CD4-positive, alpha-beta T cell (primary cell): ENCODE measurements around the gene RFNG. TPM values are rescaled to one million over a fixed set of nuclear protein-coding genes. Genes with fewer than 3 reads are reported as not detected.

Experiments used
- ATAC-seq: fragments of 200-7000 bp; cut with Tn5 transposase; one replicate; pipeline ENCODE4 v1.10.0; 2022; ENCODE audit warnings: mild to moderate bottlenecking; ENCODE audit not compliant: poor library complexity
- CTCF ChIA-PET: fragments of 350-600 bp; sonication (Branson Sonifier 250); formaldehyde crosslinking; loops from one replicate; lab custom pipeline; 2021; ENCODE audit warnings: antibody characterized with exemption, inconsistent platforms; lab: Charles Lee
- POLR2A ChIA-PET: fragments of 350-600 bp; sonication (Branson Sonifier 250); formaldehyde crosslinking; loops from one replicate; lab custom pipeline; 2021; ENCODE audit warnings: antibody characterized with exemption, inconsistent platforms; lab: Charles Lee
- DNase-seq, 14 experiments: peaks; one replicate each; pipeline ENCODE4 v3.0.0-alpha.2; 2013 to 2020; ENCODE audit warnings: mixed read lengths in 2 of 14
- H3K27ac ChIP-seq, 2 donors: one replicate each; pipeline versions ENCODE4 v1.5.1 to v1.7.0; 2013; ENCODE audit warnings: low read length in 2 of 2, low read depth in 1 of 2, mild to moderate bottlenecking in 1 of 2
- H3K27me3 ChIP-seq, 2 experiments: 1 replicate in 1 of 2; 2 replicates in 1 of 2; pipeline versions ENCODE4 v1.6.1 to v1.7.0; 2013; ENCODE audit warnings: low read length in 2 of 2, control low read depth in 1 of 2, mild to moderate bottlenecking in 1 of 2, moderate library complexity in 1 of 2; ENCODE audit not compliant: insufficient read depth in 2 of 2, control insufficient read depth in 1 of 2
- H3K36me3 ChIP-seq: one replicate; pipeline ENCODE4 v1.6.1; 2013; ENCODE audit warnings: low read length, control low read depth; ENCODE audit not compliant: insufficient read depth
- H3K4me1 ChIP-seq: one replicate; pipeline ENCODE4 v1.6.1; 2013; ENCODE audit warnings: low read length, control low read depth; ENCODE audit not compliant: insufficient read depth
- H3K4me3 ChIP-seq: one replicate; pipeline ENCODE4 v1.5.1; 2013; ENCODE audit warnings: mild to moderate bottlenecking, low read length, moderate library complexity
- H3K9me3 ChIP-seq, 2 experiments: 1 replicate in 1 of 2; 2 replicates in 1 of 2; pipeline versions ENCODE4 v1.6.1 to v1.7.0; 2013; ENCODE audit warnings: low read length in 2 of 2, mild to moderate bottlenecking in 2 of 2, control low read depth in 1 of 2, moderate library complexity in 1 of 2; ENCODE audit not compliant: control insufficient read depth in 1 of 2, insufficient read depth in 1 of 2
- H3K27ac Mint-ChIP-seq: one replicate; pipeline ENCODE4 v1.8.0; 2020; ENCODE audit warnings: mixed read lengths
- H3K27me3 Mint-ChIP-seq: one replicate; pipeline ENCODE4 v1.8.0; 2021; ENCODE audit warnings: mixed read lengths
- H3K36me3 Mint-ChIP-seq: one replicate; pipeline ENCODE4 v1.8.0; 2021; ENCODE audit warnings: low read depth, mixed read lengths
- H3K4me1 Mint-ChIP-seq: one replicate; pipeline ENCODE4 v1.8.0; 2021; ENCODE audit warnings: low read depth, mixed read lengths
- H3K4me3 Mint-ChIP-seq: one replicate; pipeline ENCODE4 v1.8.0; 2020; ENCODE audit warnings: mild to moderate bottlenecking, mixed read lengths
- H3K9me3 Mint-ChIP-seq: one replicate; pipeline ENCODE4 v1.8.0; 2020; ENCODE audit warnings: mixed read lengths
- CTCF ChIP-seq: fragments of 200-600 bp; IDR thresholded peaks from one replicate; pipeline ENCODE4 v1.8.0; 2022; ENCODE audit warnings: antibody characterized with exemption, mild to moderate bottlenecking
- intact Hi-C, 2 experiments: fragments of 100-400 bp; cut with DNase I in 1 of 2; cut with micrococcal nuclease in 1 of 2; formaldehyde crosslinking; loops; one replicate each; pipeline versions ENCODE4 v1.15.1 to v1.9.0; 2023 to 2025; cut with DNase I, micrococcal nuclease
- total RNA-seq, 174 experiments: library from RNA in 2 of 174; stranded (reverse) in 2 of 174; gene quantifications; one replicate each; pipeline ENCODE4 v1.2.3 and lab custom pipeline; 2021 to 2026

The RFNG gene
- total RNA-seq, 2 experiments from 2014 or later = 28.1 to 31.2 TPM

DNA sequence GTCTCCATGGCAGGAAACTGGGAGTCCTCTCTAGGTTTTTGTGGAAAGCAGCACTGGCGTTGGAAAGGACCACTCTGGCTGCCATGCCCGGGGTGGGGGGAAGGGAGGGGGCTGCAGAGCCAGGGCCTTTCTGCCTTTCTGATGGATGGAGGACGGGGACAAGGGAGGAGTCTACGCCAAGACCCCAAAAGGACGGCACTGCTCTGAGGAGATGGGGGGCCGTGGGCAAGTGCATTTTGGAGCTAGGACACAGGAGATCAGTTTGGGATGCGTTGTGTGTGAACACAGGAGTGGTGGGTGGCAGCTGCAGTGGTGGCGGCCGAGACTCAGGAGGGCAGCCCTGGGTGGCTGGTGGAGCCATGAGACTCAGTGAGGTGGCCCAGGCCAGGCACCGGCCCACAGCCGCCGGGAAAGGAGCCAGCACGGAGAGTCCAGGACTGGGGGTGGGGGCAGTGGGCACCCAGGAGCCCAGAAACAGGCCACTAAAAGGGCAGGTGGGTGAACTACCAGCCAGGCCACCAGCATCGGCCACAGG is 31.0 kb downstream of the RFNG start:
- peaks cover 21% of the 10 kb centered on the region for H3K4me1 Mint-ChIP-seq
- H3K27ac ChIP-seq = no peak overlapping the region
- no peak for ATAC-seq
- POLR2A ChIA-PET = interaction anchor here (1.1 to 5.0 kb wide), 4 partner anchors 10 to 78 kb away, joined by 3 to 51 read pairs (median 6); partner anchors contain the start of genes ASPSCR1 and NOTUM
- H3K9me3 Mint-ChIP-seq = no peaks in the 10 kb centered on the region
- H3K27ac Mint-ChIP-seq = no peak overlapping the region
- TF ChIP-seq CTCF = no peak
- intact Hi-C loops = loop anchor here (1.0 to 5.0 kb wide), 2 partner anchors 61 to 148 kb away; partner anchors contain the start of gene ARHGDIA (in 2 of the 2)
- H3K27me3 ChIP-seq = no peaks in the 10 kb centered on the region
- no peaks in the 10 kb centered on the region for H3K9me3 ChIP-seq
- H3K27me3 Mint-ChIP-seq = no peaks in the 10 kb centered on the region
- peaks cover 5% of the 10 kb centered on the region for H3K36me3 Mint-ChIP-seq
- CTCF ChIA-PET = interaction anchor here (1.0 to 6.2 kb wide), 6 partner anchors 10 to 93 kb away, joined by 3 to 174 read pairs (median 7); partner anchors contain the start of genes MAFG, NOTUM and RAC3
- DNase-seq = peak in 1 of 14 experiments; percentile 50
- no peak overlapping the region for H3K4me3 Mint-ChIP-seq
- H3K4me1 ChIP-seq = peaks cover 47% of the 10 kb centered on the region
- peaks cover 11% of the 10 kb centered on the region for H3K36me3 ChIP-seq
- H3K4me3 ChIP-seq = no peak overlapping the region

- no peaks in the 10 kb centered on the region for H3K27me3 ChIP-seq
- no peaks in the 10 kb centered on the region for H3K27me3 Mint-ChIP-seq
- ATAC-seq (no peak), DNase-seq (peak; percentile 41 to 79 (median 52))
- no peak overlapping the region for H3K4me3 ChIP-seq
- peaks cover 44% of the 10 kb centered on the region for H3K4me1 ChIP-seq
- ChIA-PET CTCF (interaction anchor here (0.6 to 6.2 kb wide), 8 partner anchors 10 to 65 kb away, joined by 3 to 174 read pairs (median 3); partner anchors contain the start of genes NOTUM and RAC3), POLR2A (interaction anchor here (1.2 to 5.0 kb wide), 2 partner anchors 60 to 79 kb away, joined by 3 to 51 read pairs; partner anchors contain the start of gene NOTUM)
- H3K36me3 ChIP-seq = peaks cover 11% of the 10 kb centered on the region
- H3K36me3 Mint-ChIP-seq = peaks cover 5% of the 10 kb centered on the region
- H3K27ac ChIP-seq = no peak overlapping the region
- H3K9me3 ChIP-seq = no peaks in the 10 kb centered on the region
- H3K27ac Mint-ChIP-seq = no peak overlapping the region
- H3K4me1 Mint-ChIP-seq = peaks cover 21% of the 10 kb centered on the region
- intact Hi-C loops = loop anchor here (5.0 kb wide), 1 partner anchor 148 kb away; the partner anchor contains the start of gene ARHGDIA (in 2 of the 2)
- H3K4me3 Mint-ChIP-seq = peak overlapping the region; percentile 58
- TF ChIP-seq CTCF = peak; percentile 66
- H3K9me3 Mint-ChIP-seq = no peaks in the 10 kb centered on the region
These were observed 31.7 kb downstream of the RFNG start for GRCh38 chr17:82019690-82020571.

GRCh38 chr17:82018989-82019689 is 32.5 kb downstream of the RFNG start:
- DNase-seq (no peak), ATAC-seq (no peak)
- Mint-ChIP-seq H3K27me3 (no peaks in the 10 kb centered on the region), H3K27ac (no peak overlapping the region), H3K4me1 (peaks cover 20% of the 10 kb centered on the region), H3K4me3 (peak overlapping the region; percentile 25), H3K9me3 (no peaks in the 10 kb centered on the region), H3K36me3 (peaks cover 5% of the 10 kb centered on the region)
- intact Hi-C loops = no loop called here
- ChIA-PET POLR2A (interaction anchor here (0.7 to 5.0 kb wide), 2 partner anchors 52 to 59 kb away, joined by 3 to 51 read pairs; partner anchors contain the start of gene NOTUM), CTCF (interaction anchor here (0.6 to 6.2 kb wide), 7 partner anchors 9 to 64 kb away, joined by 3 to 174 read pairs (median 3); partner anchors contain the start of gene NOTUM)
- H3K9me3 ChIP-seq = no peaks in the 10 kb centered on the region
- TF ChIP-seq CTCF = no peak
- H3K27ac ChIP-seq = no peak overlapping the region
- H3K36me3 ChIP-seq = peaks cover 11% of the 10 kb centered on the region
- H3K4me3 ChIP-seq = no peak overlapping the region
- no peaks in the 10 kb centered on the region for H3K27me3 ChIP-seq
- peaks cover 36% of the 10 kb centered on the region for H3K4me1 ChIP-seq
